Measurements from ENCODE around the gene AGL. TPM values are rescaled to one million over a fixed set of nuclear protein-coding genes. Genes with fewer than 3 reads are reported as not detected.

The AGL gene
- total RNA-seq (2021; ENCODE audit: unreplicated experiment) (12.0 TPM), Bru-seq, nascent RNA (percentile 59 among the genes with signal in this experiment), BruChase-seq, experiment 1, labeled RNA remaining after a 2-hour chase (percentile 69 among the genes with signal in this experiment), BruChase-seq, experiment 2, labeled RNA remaining after a 6-hour chase (percentile 73 among the genes with signal in this experiment)
- 4.3 TPM for polyA plus RNA-seq (2012; ENCODE audit: insufficient read length)
- long read RNA-seq, full-length matches to known transcripts, result 14 of 30 reads
- long read RNA-seq, partial matches to known transcripts, result 8 of 30 reads
- long read RNA-seq, other reads (novel, unspliced or antisense), result 8 of 30 reads

DNA sequence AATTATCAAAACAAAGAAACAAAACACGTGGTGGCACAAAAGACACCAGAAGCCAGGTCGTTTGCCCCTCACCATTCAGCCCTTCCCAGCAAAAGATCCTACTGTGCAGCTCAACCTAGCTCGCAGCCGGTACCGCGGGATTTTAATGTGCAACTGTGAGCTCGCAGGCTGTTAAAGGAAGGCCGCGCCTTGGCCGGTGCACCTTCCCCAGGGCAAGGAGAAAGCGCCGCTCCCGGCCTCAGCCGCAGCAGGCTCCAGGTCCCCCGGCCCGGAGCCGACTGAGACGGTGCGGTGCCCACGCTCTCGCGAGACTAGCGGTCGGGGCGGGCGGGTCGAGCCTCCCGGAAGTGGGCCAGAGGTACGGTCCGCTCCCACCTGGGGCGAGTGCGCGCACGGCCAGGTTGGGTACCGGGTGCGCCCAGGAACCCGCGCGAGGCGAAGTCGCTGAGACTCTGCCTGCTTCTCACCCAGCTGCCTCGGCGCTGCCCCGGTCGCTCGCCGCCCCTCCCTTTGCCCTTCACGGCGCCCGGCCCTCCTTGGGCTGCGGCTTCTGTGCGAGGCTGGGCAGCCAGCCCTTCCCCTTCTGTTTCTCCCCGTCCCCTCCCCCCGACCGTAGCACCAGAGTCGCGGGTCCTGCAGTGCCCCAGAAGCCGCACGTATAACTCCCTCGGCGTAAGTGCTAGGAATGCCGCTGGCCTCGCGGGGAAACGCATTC, at the start of gene AGL:
TSS of gene AGL (plus strand) at position 618 of the 715 bp plus-strand sequence. CDS start 682 bp downstream, outside the sequence.
- peaks cover 3% of the 10 kb centered on the region; the same call in 1 of the 2 replicates for H3K4me1 ChIP-seq (ENCODE audit: control insufficient read depth, insufficient read depth, low read length)
- peaks cover 4% of the 10 kb centered on the region; the same call in 1 of the 2 replicates for H3K36me3 ChIP-seq (ENCODE audit: control insufficient read depth, insufficient read depth, low read length)
- H3K4me3 ChIP-seq (ENCODE audit: low read depth in 2 of 2, low read length in 2 of 2), result peak within 1 kb of the TSS; percentile 77 to 79
- no TSS peak for BruUV-seq (replicated peaks)
- no peaks in the 10 kb centered on the region for H3K27me3 ChIP-seq (ENCODE audit: control insufficient read depth, insufficient read depth, low read length)
- intact Hi-C loops (cut with micrococcal nuclease; ENCODE audit: unreplicated experiment), result loop anchor here (10.0 kb wide), 1 partner anchor 55 kb away; no protein-coding TSS in a partner anchor
- TF ChIP-seq SIN3A (IDR thresholded peaks at IDR 0.05; ENCODE audit: borderline replicate concordance, insufficient read depth, low read depth, low read length), result peak; percentile 79; the same call in 1 of the 2 replicates
- TF ChIP-seq, protein P1, sequence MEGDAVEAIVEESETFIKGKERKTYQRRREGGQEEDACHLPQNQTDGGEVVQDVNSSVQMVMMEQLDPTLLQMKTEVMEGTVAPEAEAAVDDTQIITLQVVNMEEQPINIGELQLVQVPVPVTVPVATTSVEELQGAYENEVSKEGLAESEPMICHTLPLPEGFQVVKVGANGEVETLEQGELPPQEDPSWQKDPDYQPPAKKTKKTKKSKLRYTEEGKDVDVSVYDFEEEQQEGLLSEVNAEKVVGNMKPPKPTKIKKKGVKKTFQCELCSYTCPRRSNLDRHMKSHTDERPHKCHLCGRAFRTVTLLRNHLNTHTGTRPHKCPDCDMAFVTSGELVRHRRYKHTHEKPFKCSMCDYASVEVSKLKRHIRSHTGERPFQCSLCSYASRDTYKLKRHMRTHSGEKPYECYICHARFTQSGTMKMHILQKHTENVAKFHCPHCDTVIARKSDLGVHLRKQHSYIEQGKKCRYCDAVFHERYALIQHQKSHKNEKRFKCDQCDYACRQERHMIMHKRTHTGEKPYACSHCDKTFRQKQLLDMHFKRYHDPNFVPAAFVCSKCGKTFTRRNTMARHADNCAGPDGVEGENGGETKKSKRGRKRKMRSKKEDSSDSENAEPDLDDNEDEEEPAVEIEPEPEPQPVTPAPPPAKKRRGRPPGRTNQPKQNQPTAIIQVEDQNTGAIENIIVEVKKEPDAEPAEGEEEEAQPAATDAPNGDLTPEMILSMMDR (IDR thresholded peaks at IDR 0.05), result no peak
- peak; percentile 73 for TF ChIP-seq POLR2AphosphoS5 (IDR thresholded peaks at IDR 0.05; ENCODE audit: low read depth, low read length)
- no peak for TF ChIP-seq TCF7L2 (IDR thresholded peaks at IDR 0.05; ENCODE audit: low read depth, low read length)
- 0 out of 4 replicates have a peak, but pooled peaks of 1 of the 2 experiments have one; percentile 8 for TF ChIP-seq REST (IDR thresholded peaks at IDR 0.05; ENCODE audit: insufficient read depth in 1 of 2, low read depth in 2 of 2, low read length in 1 of 2)
- DNase-seq (ENCODE audit: low read depth, low spot score) (no peak), ATAC-seq (peak; percentile 100)
- ChIA-PET CTCF (no interaction called here), POLR2A (interaction anchor here (0.7 kb wide), 1 partner anchor 9 kb away, joined by 6 read pairs; no protein-coding TSS in a partner anchor)
- H3K9me3 ChIP-seq (ENCODE audit: control insufficient read depth, insufficient read depth, low read depth, low read length), result no peaks in the 10 kb centered on the region
- in situ Hi-C loops (cut with HindIII; ENCODE audit: low pct_unique_long_range_greater_than_20kb, low sequenced_read_pairs), result no loop called here
- peak within 1 kb of the TSS; percentile 83 for H3K27ac ChIP-seq (ENCODE audit: low read length)

DNA sequence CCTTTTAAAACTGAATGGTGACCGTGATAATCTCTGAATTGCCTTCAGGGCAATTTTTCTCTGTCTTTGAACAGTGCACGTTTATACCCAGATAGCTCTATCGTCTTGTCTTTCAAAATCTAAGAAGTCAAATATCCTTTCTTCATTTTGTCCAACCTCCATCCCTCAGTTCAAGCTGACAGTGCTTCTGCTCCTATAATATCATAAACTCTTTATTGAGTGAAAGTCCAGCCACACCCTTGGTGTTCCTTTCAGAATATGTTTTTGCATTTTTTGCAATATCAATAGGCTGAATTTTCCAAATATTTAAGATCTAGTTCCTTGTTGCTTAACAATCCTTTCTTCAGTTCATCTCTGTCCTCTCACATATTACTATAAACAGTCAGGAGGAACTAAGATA, 48.6 kb upstream of the AGL start:
- CTCF ChIA-PET, result no interaction called here
- Histone ChIP-seq H3K36me3 (ENCODE audit: control insufficient read depth, insufficient read depth, low read length) (no peaks in the 10 kb centered on the region), H3K27ac (ENCODE audit: low read length) (no peak overlapping the region), H3K4me1 (ENCODE audit: control insufficient read depth, insufficient read depth, low read length) (no peaks in the 10 kb centered on the region), H3K4me3 (ENCODE audit: low read depth in 2 of 2, low read length in 2 of 2) (no peak overlapping the region), H3K27me3 (ENCODE audit: control insufficient read depth, insufficient read depth, low read length) (no peaks in the 10 kb centered on the region; the same call in 1 of the 2 replicates), H3K9me3 (ENCODE audit: control insufficient read depth, insufficient read depth, low read depth, low read length) (no peaks in the 10 kb centered on the region)
- ATAC-seq (no peak), DNase-seq (ENCODE audit: low read depth, low spot score) (no peak)
- in situ Hi-C loops (cut with HindIII; ENCODE audit: low pct_unique_long_range_greater_than_20kb, low sequenced_read_pairs), result no loop called here
- intact Hi-C loops (cut with micrococcal nuclease; ENCODE audit: unreplicated experiment), result loop anchor here (10.0 kb wide), 2 partner anchors 233 to 653 kb away; a partner anchor contains a TSS
- BruUV-seq (replicated peaks), result no TSS peak
- POLR2A ChIA-PET, result no interaction called here
- TF ChIP-seq SIN3A (IDR thresholded peaks at IDR 0.05; ENCODE audit: borderline replicate concordance, insufficient read depth, low read depth, low read length) (no peak), REST (IDR thresholded peaks at IDR 0.05; ENCODE audit: insufficient read depth in 1 of 2, low read depth in 2 of 2, low read length in 1 of 2) (no peak), POLR2AphosphoS5 (IDR thresholded peaks at IDR 0.05; ENCODE audit: low read depth, low read length) (no peak), TCF7L2 (IDR thresholded peaks at IDR 0.05; ENCODE audit: low read depth, low read length) (no peak)
- TF ChIP-seq, protein P1 (IDR thresholded peaks at IDR 0.05), result no peak

Data from Panc1 (cell line).